Esophagus muscularis mucosa (tissue), 4 donors: ENCODE measurements around the gene TMC1. TPM values are rescaled to one million over a fixed set of nuclear protein-coding genes. Genes with fewer than 3 reads are reported as not detected.
"Not testable (repeated sequence)": the region's sequence is repeated elsewhere in the genome, so short reads cannot be mapped to it uniquely, and the experiment has no call there.

Experiments used
- DNase-seq: peaks from one replicate; pipeline ENCODE4 v3.0.0-alpha.2; 2017; ENCODE audit errors: extremely low spot score
- H3K27ac ChIP-seq, 4 donors: fragments of 200-600 bp; sonication (generic); replicated peaks in 1 of 4; 1 replicate in 3 of 4; 2 replicates in 1 of 4; pipeline ENCODE4 v1.5.1; 2016 to 2019; ENCODE audit warnings: mild to moderate bottlenecking in 1 of 4
- H3K27me3 ChIP-seq, 4 donors: fragments of 200-600 bp; sonication (generic); one replicate each; pipeline versions ENCODE4 v1.5.1 to v1.6.0; 2016 to 2019
- H3K36me3 ChIP-seq, 4 donors: fragments of 200-600 bp; sonication (generic); one replicate each; pipeline ENCODE4 v1.5.1; 2016 to 2019
- H3K4me1 ChIP-seq, 4 donors: fragments of 200-600 bp; sonication (generic); one replicate each; pipeline ENCODE4 v1.5.1; 2016 to 2019
- H3K4me3 ChIP-seq, 4 donors: fragments of 200-600 bp; sonication (generic); 1 replicate in 2 of 4; 2 replicates in 2 of 4; pipeline ENCODE4 v1.5.1; 2016 to 2019; ENCODE audit warnings: mild to moderate bottlenecking in 4 of 4, moderate library complexity in 1 of 4
- H3K9me3 ChIP-seq, 4 donors: fragments of 200-600 bp; sonication (generic); 1 replicate in 3 of 4; 2 replicates in 1 of 4; pipeline ENCODE4 v1.5.1; 2016 to 2019
- CTCF ChIP-seq, 3 experiments: fragments of 200-600 bp in 2 of 3; fragments of 450-650 bp in 1 of 3; sonication (generic) in 2 of 3; IDR thresholded peaks; one replicate each; pipeline ENCODE4 v1.5.1; 2017 to 2019; ENCODE audit warnings: antibody characterized with exemption in 3 of 3, mild to moderate bottlenecking in 2 of 3, moderate library complexity in 1 of 3
- EP300 ChIP-seq: sonication (generic); formaldehyde crosslinking; IDR thresholded peaks from one replicate; pipeline ENCODE4 v1.6.1; 2017; ENCODE audit warnings: antibody characterized with exemption
- POLR2A ChIP-seq: fragments of 450-650 bp; IDR thresholded peaks from one replicate; pipeline ENCODE4 v1.6.1; 2017; ENCODE audit warnings: antibody characterized with exemption, moderate library complexity, mild to moderate bottlenecking, low read depth
- POLR2AphosphoS5 ChIP-seq, 2 donors: sonication (generic); formaldehyde crosslinking; IDR thresholded peaks; one replicate each; pipeline ENCODE4 v1.6.1; 2017; ENCODE audit warnings: antibody characterized with exemption in 2 of 2
- WGBS: methylation state at CpG from one replicate; pipeline ENCODE4 v1.1.5; 2018; 5-methylcytosine and 5-hydroxymethylcytosine counted together
- intact Hi-C: fragments of 100-400 bp; cut with DNase I; formaldehyde crosslinking; loops from one replicate; pipeline ENCODE4 v1.15.1; 2023
- total RNA-seq, 4 donors: library from RNA; depleted of rRNA; stranded (reverse); fragments of >200 nt; gene quantifications; one replicate each; pipeline versions ENCODE4 v1.1.0 to v1.2.1, GENCODE V29; 2016

TMC1 gene
- total RNA-seq, 4 donors from 2014 or later = not detected

DNA sequence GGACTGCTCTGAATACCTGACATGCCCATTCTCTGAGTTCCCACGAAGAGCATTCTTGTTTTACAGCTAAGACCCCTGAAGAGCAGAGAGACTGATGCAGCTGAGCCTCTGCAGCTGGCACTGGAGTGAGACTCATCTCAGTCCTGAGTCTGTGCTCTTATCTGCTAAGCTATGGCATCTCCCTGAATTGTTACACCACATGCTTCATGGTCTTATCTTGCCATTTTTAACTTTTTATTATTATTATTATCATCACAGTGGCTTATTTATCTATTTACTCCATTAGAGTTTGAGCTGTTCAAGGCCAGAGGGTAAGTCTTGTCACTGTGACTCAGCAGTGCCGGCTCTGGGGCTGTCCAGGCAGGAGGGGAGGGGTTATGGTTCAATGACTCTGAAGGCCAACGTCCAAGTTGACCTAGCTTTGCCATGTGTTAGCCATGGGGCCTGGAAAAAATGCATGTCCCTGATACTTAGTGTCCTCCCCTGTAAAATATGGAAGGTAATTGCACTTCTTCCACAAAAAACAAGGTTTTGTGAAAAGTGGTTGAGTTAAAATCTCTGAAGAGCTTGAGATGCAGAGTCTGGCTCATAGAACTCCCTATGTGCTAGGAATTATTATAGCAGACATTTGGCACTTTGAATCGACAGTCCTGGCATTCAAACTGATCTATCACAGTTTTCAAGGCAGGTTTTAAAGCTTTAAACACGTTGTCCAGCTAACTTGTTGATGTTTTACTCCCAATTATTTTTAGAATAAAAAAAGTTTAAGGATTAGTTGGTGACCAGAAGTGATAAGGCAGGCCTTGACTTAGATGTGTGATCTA lies 336.9 kb downstream of the TMC1 start:
- Histone ChIP-seq H3K27me3 (no peaks in the 10 kb centered on the region), H3K4me3 (no peak overlapping the region), H3K4me1 (peaks cover 16 to 22% (median 19%) of the 10 kb centered on the region in 4 donors), H3K36me3 (no peaks in the 10 kb centered on the region), H3K9me3 (no peaks in the 10 kb centered on the region), H3K27ac (peak overlapping the region in 1 of 4 donors; percentile 18)
- DNase-seq = no peak
- intact Hi-C loops = loop anchor here (5.0 kb wide), 1 partner anchor 164 kb away; no protein-coding TSS in a partner anchor
- TF ChIP-seq CTCF (IDR thresholded peaks at IDR 0.05) = no peak
- no peak for TF ChIP-seq POLR2AphosphoS5 (IDR thresholded peaks at IDR 0.05)
- TF ChIP-seq EP300 = no peak
- 64% methylated on average over 5 of the region's 5 CpGs for WGBS

DNA sequence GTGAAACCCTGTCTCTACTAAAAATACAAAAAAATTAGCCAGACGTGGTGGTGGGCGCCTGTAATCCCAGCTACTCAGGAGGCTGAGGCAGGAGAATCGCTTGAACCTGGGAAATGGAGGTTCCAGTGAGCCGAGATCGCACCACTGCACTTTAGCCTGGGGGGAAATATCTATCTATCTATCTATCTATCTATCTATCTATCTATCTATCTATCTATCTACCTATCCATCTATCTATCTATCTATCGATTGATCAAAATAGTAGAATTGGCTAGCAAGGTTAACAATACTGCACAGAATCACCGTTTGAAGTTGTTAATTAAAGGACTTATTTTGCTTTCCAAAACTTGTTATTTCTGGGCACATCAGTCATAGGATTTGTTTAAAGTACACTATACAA lies 341.4 kb downstream of the TMC1 start:
- H3K36me3 ChIP-seq, DNase-seq, H3K9me3 ChIP-seq, H3K27ac ChIP-seq, H3K27me3 ChIP-seq, intact Hi-C loops, H3K4me3 ChIP-seq: not testable (repeated sequence)
- H3K4me1 ChIP-seq = peaks cover 7 to 13% (median 8%) of the 10 kb centered on the region in 4 donors
- 91% methylated on average over 7 of the region's 7 CpGs for WGBS

DNA sequence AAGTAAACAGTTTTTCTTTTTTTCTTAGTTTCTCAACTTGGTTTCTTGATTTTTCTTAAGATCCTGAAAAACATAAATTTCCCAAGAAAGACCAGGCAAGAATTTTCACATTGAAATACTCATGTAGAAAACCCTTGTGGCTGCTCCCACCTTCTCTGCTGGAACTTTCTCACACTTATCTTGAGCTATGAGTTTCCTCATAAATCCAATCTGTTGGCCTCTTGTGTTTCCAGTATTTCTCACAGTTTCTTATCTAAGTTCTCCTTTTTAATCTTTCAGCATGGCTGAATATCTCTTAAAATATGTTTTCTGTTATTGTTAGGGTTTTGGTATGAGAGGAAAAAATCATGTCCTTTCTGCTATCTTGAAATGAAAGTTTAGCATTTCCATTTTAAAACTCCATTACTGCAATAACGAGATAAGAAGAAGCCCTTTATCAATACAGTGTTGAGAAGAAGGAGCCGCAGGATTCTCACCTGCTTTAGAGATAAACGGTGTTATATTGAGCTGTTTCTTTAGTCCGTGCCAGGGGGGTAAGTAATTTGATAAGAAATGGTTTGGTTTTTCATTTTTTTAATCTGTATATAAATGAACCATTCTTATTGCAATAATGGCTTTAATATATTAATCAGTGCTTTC lies 342.2 kb downstream of the TMC1 start:
- 68% methylated on average over 4 of the region's 4 CpGs for WGBS
- Histone ChIP-seq H3K36me3 (no peaks in the 10 kb centered on the region), H3K9me3 (no peaks in the 10 kb centered on the region), H3K4me3 (no peak overlapping the region), H3K27ac (no peak overlapping the region), H3K27me3 (no peaks in the 10 kb centered on the region), H3K4me1 (peaks cover 0 to 5% (median under 1%) of the 10 kb centered on the region in 4 donors)
- intact Hi-C loops = no loop called here
- no peak for DNase-seq
- TF ChIP-seq CTCF (IDR thresholded peaks at IDR 0.05) (no peak), EP300 (no peak), POLR2A (no peak), POLR2AphosphoS5 (IDR thresholded peaks at IDR 0.05) (no peak)

DNA sequence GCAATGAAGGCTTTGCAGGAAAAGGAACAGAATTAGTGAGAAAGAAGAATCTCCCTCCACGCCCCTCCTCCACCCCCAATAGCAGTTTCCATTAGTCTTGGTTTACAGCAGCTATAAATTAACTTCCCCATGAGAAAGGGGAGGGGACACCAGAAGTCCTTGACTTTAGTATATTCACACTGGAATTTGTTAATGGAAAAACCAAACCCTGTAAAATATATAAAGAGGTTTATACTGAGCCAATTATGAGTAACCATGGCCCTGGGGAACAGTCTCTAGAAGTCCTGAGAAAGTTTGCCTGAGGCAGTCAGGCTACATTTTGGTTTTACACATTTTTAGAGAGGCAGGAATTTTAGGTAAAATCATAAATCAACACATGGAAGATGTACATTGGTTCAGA lies 342.9 kb downstream of the TMC1 start:
- no peak for TF ChIP-seq POLR2A
- TF ChIP-seq CTCF (IDR thresholded peaks at IDR 0.05) = no peak
- TF ChIP-seq POLR2AphosphoS5 (IDR thresholded peaks at IDR 0.05) = no peak
- no peak for TF ChIP-seq EP300
- intact Hi-C loops = no loop called here
- DNase-seq = no peak
- Histone ChIP-seq H3K9me3 (no peaks in the 10 kb centered on the region), H3K27ac (no peak overlapping the region), H3K36me3 (no peaks in the 10 kb centered on the region), H3K4me3 (no peak overlapping the region), H3K4me1 (peaks cover 0 to 3% (median 0%) of the 10 kb centered on the region in 4 donors), H3K27me3 (no peaks in the 10 kb centered on the region)
- 92% methylated on average over 1 of the region's 1 CpG for WGBS

- H3K9me3 ChIP-seq = no peaks in the 10 kb centered on the region
- H3K4me1 ChIP-seq = peaks cover 15 to 31% (median 28%) of the 10 kb centered on the region in 4 donors
- TF ChIP-seq POLR2A (no peak), EP300 (no peak), POLR2AphosphoS5 (IDR thresholded peaks at IDR 0.05) (peak in 1 of 2 donors; percentile 12), CTCF (IDR thresholded peaks at IDR 0.05) (peak; percentile 41 to 47 (median 45))
- DNase-seq = no peak
- H3K27me3 ChIP-seq = no peaks in the 10 kb centered on the region
- H3K4me3 ChIP-seq = peak overlapping the region in 3 of 4 donors; percentile 11 to 36 (median 18)
- no peaks in the 10 kb centered on the region for H3K36me3 ChIP-seq
- intact Hi-C loops = loop anchor here (5.0 kb wide), 2 partner anchors 151 to 211 kb away; no protein-coding TSS in a partner anchor
- 27% methylated on average over 3 of the region's 3 CpGs for WGBS
- H3K27ac ChIP-seq = peak overlapping the region in 3 of 4 donors; percentile 11 to 29 (median 19)
Observed at GRCh38 chr9:72871685-72872084, 350.3 kb downstream of the TMC1 start.
